NCI-H2196 treated with DMSO at 0.1 percent for 48 hours (cell line): ENCODE measurements around the gene ASAP2.
"Not testable (repeated sequence)": the region's sequence is repeated elsewhere in the genome, so short reads cannot be mapped to it uniquely, and the experiment has no call there.

Source experiments
- DNase-seq: peaks from one replicate; lab custom pipeline; 2025; ENCODE audit not compliant: unreplicated experiment; lab: John Stamatoyannopoulos, UW

The ASAP2 gene

DNA sequence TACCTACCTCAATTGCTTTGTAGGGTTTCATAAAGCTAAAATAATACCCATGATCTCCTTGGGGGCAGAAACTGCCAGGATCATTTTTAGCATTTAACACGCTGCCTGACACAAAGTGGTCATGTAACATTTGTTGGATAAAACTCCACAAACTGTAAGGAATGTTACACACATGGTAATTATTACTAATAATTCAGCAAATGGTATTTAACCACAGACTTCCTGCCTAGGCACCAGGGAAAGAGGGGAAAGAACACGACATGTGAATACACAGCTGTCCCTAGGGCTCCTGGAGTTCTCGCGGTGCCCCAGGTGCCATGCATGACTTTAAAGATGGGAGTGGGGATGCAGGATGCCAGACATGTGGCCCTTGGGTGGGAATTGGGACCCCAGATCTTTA, 43.5 kb downstream of the ASAP2 start:
- DNase-seq = no peak

DNA sequence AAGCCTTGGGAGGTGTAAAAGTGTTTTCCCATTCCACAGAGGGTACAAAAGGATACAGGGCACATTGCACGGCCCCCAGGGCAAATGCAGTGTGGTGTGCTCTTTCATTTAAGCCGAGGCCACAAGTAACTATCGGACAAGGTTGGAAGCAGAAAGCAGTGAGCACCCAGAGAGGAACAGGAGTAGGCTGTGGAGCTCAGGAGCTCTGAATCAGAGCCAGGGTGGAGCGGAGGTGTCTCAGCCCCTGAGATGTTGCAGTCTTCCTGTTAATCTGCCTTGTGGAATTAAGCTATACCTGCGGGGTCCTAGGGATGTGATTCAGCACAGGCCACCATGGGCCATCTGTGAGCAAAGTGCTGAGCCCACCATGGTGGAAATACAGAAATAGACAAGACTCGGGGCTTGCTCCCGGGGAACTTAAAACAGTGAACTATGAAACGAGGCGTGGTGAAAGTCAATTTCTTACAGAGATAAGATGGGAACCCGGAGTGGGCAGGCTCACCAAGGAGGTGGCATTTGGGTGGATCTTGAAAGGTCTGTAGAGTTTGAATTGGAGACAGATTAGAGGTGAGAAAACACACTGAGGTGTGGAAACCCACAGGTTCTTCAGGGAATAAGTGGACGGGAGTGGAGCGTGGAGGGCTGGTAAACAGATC, 44.0 kb downstream of the ASAP2 start:
- DNase-seq = no peak

DNA sequence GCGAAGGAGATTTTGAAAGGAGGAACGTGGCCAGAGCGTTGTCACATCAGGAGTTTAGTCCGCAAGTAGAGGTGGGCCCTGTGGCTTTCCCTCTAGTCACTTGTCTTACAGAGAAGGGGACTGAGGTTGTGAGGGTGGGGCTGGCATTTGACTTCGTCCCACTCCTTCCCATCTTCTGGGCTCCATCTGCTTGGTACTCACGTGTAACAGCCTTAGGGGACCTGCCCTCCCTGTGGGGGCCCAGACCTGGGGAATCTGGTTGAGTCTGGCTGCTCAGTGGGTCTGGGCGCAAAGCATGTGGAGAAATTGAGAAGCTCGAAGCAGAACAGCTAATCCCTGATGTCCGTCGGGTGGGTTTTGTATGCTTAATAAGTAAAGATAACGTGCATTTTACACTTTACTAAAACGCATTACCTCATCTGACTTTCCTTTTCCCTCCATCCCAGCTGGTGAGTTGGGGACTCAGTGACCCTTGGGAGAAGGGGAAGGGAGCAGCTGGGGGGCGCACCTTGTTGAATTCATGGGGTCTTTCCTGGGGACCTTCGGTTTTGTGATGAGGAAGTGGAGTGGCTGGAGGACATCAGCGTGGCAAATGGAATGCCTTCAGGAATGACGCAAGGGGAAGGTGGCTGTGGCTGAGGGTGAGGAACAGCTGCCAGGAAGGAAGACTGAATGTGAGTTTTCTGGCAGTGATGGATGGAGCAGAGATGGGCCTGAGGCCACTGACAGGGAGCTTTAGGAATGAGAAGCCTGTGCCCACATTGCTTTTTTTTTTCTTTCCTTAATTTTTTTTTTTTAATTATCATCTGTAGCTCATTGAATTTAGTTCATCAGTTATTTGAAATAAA, 44.8 kb downstream of the ASAP2 start:
- no peak for DNase-seq

DNA sequence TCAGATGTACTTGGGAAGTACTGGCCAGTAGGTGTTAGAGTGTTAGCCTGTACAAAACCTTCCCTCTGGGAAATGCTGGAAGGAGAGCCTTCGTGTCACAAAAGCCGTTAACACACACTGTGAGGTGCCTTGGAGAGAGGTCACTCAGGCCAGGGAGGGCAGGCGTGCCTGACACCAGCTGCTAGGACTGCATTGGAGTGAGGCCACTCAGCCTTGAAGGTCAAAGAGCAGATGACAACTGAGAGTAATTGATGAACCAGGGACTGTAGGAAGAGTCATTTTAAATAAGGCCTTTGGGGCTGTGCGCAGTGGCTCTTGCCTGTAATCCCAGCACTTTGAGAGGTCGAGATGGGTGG, 45.4 kb downstream of the ASAP2 start:
- DNase-seq = no peak

DNA sequence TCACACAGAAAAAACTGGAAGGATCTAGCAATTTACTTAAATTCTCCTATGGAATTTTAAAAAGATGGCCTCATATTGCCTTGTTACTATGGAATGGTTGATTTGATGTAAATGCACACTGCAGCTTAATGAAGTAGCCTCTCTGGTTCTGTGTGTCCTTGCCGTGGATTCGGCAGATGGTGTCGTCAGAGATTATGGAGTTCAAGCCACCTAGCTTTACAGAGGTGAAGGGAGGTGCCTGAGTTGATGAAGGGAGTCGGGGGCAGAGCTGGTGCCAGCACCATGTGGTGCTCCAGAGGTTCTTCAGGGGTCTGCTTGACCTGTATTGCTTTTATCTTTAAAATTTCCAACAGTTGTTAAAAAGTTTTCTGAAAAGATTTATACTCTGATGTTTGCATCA, 48.8 kb downstream of the ASAP2 start:
- DNase-seq = no peak

DNA sequence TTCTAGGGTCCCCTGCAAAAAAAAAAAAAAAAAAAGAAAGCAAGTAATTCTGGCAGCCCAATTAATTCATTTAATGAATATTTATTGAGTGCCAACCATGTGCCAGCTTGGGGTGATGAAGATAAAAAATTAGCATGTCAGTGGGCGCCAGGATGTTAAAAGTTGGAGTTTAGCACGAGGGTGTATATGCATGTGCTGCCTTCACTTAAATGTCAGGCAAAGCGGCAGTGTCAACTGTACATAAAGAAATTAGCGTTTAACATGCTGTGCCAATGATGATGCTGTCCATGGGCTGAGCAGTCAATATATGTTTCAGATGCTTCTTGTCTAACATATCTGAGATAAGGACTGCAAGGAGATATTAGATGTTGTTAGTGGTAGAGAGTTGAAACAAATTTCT, 49.5 kb downstream of the ASAP2 start:
- DNase-seq = no peak

DNA sequence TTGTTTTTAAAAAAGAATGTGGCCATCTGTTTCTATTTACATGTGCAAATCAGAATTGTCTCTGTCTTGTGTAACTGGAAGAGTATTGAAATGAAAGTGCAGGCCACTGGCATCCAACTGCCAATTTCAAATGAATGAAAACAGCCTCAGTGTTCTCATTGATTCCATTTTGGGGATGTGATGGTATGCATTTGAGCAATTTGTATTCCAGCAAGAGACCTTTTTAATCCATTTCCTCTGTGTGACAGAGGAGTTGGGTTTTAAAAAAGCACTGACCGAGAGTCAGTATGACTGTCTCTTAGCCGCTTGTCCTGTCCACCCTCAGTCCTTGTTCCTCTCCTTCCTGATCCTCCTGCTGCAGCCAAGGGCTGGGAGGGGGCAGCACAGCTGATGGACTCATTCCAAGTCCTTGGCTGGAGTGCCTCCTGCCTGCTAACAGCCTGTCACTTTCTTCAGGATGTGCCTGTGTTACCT, 50.0 kb downstream of the ASAP2 start:
- no peak for DNase-seq

DNA sequence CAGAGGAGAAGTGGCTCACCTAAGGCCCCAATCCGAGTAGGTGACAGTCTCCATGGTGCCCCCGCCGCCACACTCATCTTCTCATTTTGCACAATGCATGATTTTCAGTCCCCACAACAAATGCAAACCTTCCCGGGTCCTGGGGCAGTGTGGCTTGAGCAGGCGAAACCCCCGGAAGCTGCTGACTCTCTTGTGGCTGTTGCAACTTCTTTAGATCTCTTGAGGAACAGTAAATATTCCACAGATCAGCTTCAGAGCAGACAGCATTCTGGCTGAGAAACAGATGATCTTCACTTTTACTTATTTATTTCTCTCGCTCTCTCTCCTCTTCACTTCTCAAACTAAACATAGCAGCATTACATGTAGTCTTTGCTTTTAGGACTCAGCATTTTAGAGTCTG, 51.9 kb downstream of the ASAP2 start:
- DNase-seq = no peak

DNA sequence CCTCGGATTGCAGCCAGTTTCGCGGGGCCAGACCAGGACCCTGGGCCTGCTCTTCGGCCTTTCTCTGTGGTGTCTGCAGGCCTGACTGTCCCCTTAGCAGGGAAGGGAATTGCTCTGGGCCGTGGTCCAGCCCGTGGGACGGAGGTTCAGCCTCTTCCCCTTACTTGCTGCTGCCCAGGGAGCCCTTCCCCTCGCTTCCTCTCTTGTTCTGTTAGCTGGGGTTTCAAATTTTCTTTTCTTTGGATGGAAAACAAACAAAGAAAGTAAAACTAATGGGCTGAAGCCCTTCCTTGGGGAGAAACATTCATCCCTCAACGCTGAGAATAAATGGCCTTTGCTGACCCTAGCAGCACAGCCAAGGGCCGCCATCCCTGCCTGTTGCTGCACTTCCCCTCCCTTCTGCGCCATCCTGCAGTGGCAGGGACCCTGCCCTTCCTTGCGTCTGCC, 52.4 kb downstream of the ASAP2 start:
- no peak for DNase-seq

DNA sequence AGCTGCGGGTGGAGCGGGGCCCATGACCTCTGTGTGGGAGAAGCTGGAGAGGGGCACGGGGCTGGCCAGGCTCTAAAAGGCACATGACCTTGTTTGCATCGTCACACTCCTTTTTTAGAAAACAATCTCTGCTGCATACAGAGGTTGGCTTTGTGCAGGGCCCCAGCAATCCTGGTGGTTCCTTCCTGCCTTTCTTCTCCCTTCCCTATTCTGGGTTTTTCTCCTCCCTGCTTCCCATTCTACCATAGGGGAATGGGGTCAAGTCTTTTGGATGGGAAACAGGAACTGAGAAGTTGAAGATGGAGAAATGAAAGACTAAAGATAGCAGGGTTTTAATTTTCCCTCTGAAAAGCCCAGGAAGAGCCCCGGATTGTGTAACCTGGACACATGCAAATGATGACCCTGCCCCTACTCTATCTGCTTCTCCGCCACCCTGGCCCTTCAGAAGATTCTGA, 53.9 kb downstream of the ASAP2 start:
- no peak for DNase-seq

DNA sequence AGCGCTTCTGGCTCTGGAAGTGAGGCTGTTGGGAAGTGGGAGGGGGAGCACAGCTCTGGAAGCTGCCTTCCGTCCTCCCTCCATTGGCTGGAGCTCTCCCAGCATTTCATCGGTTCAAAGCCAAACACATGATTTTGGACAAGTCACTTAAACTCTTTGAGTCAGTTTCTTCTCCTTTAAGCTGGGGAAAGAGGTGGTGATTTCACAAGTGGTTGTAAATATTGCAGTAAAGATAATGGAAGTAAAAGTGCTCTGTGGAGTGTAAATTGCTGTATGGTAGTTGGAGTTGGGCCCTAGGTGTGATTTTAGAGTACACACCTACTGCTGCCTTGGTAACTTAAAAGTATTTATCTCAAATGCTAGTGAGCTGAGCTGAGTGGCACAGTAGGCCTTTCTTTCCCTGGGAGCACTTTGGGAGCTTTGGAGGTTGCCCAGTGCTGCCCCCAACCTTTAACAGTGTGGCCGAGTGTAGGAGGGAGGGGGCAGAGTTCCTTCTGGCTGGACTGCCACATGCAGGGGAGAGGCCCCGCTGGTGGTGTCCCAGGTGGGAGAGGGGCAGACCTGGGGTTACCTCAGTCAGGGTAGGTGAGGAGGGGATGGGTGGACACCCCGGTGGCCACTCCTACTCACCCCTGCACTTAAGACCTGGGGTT, 54.7 kb downstream of the ASAP2 start:
- DNase-seq = no peak

DNA sequence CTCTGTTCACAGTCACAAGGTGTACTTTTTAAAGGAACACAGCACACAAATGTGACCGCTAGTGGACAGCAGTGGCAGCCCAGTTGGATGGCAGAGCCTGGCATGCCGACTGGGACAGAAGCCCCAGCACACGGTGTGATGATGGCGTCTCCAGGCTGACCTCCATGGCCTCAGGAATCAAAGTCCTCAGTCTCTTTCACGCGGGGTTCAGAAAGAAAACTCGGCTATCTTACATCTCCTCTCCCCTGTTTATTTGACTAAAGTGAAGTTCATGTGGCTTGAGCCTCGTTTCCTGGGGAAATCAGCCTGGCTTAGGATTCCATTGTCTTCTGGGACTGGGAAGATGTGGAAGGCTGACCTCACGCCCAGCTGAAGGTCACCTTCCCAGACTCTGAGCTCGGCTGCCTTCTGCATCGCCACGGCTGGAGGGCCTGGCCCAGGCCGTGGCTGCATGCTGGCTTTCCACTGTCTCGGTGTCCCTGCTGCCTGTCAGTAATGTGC, 56.1 kb downstream of the ASAP2 start:
- DNase-seq = no peak

DNA sequence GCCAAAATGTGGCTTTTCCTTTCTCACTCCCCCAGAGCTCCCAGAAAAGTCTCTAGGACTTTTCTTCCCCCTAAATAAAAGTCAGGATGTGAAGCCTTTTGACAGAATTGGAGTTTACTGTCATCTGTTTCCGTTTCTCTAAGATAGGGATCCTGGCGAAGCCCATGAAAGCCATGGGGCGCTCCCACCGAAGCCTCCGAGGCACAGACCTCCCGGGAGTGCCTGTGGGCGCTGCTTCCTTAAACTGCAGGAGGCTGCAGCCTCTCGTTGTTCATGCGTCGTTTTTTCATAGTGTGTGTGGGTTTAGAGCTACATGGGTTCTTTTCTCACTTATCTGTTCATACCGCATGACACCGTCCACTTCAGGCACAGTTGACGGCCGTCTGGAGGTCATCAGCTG, 56.8 kb downstream of the ASAP2 start:
- DNase-seq = no peak

DNA sequence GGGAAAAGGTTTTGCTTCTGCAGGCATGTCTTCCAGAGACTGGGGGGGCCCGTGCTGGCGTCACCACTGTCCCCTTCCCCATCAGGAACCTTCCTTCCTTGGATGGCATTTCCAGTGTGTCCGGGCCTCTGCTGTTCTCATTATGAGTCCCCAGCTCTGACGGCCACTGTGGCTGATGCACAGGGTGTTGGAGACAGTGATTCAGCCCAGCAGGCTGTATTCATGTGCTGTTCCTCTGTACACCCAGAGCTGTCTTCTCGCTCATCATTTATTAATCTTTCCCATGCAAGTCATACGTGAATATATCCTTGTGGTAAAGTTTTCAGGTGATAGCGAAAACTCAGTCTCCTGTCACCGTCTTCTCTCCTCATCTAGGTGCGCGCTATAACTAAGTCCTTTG, 57.7 kb downstream of the ASAP2 start:
- DNase-seq = no peak

DNA sequence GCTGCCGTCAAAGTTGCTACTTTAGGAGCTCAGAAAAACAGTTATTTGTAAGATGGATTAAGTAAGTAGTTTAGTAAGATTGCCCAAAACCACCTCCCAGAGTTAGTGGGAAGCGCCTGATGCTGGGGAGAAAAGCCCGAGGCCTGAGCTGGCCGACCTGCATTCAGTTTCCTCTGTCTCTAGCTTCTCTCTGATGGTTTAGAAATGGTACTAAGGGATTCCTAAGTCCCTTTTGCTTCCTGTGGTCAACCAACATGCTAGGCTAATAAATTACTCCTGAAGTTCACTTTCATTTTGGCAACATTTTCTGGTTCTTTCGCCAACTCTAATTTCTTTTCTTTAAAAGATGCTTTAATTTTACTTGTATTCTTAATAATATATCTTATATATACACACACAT, 60.1 kb downstream of the ASAP2 start:
- no peak for DNase-seq

DNA sequence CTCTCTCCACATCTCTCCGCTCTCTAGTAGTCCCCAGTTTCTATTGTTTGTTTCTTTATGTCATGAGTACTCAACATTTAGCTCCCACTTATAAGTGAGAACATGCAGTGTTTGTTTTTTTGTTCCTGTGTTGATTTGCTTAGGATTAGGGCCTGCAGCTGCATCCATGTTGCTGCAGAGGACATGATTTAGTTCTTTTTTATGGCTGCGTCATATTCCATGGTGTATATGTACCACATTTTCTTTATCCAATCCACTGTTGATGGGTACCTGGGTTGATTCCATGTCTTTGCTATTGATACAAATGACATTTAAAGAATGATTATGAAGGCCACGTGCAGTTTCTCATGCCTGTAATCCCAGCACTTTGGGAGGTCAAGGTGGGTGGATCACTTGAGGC, 60.7 kb downstream of the ASAP2 start:
- DNase-seq = not testable (repeated sequence)

DNA sequence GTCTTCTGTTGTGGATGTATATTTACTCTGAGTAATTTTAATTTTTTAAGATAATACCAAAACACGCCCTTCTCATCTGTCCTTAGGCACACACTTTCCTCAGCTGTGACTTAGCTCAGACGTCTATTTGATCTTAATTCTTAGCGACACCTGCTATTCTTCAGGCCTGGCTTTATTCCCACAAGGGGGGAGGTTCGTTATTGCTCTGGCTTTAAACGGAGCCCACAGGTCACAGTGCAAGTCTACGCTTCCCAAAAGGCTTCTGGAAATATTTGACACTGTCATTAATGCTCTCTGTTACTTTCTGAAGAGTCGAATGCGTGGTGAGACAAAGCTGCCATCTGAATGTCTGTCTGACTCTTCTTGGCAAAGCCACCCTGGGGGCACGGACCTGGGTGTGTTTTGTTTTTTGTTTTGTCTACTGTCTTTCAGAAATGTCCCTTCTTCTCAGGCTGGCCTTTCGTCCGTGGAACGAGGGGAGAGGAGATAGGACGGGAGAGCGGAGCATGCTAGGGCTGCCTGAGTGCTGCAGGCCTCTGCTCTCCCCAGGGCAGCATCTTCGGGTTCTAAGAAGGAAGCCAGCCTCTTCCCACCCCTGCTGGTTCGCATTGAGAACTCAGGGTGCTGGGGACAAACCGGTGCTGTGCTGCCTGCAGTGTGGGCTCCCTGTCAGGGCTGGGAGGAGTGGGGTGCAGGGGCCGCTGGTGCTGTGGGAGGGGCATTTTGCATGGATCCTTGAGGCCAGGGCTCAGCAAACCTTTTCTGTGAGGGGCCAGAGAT, 61.9 kb downstream of the ASAP2 start:
- DNase-seq = no peak

DNA sequence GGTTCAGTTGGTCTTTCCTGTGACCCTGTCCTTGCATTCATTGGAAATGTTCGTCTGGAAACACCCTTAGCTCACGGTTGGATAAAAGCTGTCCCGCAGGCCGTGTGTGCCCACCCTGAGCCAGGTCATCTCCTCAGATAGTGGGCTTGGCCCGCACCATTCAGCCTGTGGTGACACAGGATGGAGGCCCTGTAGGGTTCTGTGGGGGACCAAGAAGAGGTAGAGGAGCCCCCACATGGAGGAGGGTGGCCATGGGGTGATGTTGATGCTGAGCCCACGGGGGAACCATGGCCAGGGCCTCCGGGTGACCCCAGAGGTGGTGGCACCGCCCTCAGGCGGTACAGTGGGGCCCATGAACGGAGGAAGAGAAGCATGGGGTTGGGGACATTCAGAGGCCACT, 62.7 kb downstream of the ASAP2 start:
- no peak for DNase-seq

DNA sequence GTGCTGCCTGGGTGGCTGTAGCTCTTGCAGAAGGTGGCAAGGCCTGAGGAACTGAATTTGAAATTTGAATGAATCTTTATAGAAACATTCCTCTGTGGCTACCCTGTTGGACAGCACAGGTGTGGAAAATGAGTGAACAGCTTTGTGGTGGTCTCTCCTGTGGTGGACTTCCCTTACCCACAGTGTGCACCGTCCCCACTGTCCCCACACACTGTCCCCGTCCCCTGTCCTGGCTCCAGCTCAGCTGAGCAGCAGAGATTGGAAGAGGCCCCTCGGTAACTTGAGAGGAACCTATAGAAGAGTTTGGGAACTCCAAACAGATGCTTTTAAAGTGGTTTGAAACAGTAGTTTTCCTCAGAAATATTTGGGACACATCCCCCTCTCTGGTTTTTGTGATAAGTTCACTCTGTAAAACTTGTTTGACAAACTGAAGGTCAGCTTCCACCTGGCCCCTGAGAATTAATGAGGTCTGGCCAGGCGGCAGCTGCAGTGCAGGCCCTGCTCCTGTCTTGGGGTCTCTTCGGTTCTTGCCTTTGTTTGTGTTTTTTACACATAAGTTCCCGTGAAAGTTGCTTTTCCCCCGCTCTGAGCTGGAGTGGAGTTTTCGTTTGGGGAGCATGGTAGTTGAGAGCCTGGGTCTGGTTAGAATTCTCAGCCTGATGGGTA, 63.2 kb downstream of the ASAP2 start:
- no peak for DNase-seq

DNA sequence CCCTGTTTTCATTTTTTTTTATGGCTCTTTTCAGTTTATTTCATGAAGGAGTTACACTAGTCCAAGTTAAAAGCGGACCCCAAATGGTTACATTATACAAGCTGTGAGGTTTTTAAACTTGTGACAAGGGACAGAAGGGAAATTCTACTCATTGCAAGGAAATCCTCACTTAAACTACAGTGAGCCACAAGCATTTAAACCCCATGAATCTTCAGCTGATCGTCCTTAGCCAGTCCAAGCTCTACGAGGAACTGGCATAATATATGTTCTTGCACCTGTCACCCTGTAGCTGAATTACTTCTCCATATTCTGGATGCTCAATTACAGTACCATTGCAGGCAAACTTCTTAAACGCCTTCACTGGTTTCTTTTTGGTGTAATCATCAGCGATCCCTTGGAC, 64.5 kb downstream of the ASAP2 start:
- no peak for DNase-seq

DNA sequence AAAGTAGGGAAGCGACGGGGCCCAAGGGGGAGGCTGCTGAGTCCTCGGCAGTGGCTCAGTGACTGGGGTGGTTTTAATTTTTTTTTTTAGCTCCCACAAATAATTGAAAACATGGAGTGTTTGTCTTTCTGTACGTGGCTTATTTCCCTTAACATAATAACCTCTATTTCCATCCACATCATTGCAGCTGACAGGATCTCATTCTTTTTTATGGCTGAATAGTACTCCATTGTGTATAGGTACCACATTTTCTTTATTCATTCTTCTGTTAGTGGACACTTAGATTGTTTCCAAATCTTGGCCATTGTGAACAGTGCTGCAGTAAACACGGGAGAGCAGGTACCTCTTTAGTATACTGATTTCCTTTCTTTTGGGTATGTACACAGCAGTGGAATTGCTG, 65.1 kb downstream of the ASAP2 start:
- no peak for DNase-seq
